DMS 273 (cell line): ENCODE data around the gene KANSL1.

ENCODE experiments used
- DNase-seq: peaks from one replicate; lab custom pipeline; 2025; ENCODE audit not compliant: unreplicated experiment; lab: John Stamatoyannopoulos, UW

The KANSL1 gene

DNA sequence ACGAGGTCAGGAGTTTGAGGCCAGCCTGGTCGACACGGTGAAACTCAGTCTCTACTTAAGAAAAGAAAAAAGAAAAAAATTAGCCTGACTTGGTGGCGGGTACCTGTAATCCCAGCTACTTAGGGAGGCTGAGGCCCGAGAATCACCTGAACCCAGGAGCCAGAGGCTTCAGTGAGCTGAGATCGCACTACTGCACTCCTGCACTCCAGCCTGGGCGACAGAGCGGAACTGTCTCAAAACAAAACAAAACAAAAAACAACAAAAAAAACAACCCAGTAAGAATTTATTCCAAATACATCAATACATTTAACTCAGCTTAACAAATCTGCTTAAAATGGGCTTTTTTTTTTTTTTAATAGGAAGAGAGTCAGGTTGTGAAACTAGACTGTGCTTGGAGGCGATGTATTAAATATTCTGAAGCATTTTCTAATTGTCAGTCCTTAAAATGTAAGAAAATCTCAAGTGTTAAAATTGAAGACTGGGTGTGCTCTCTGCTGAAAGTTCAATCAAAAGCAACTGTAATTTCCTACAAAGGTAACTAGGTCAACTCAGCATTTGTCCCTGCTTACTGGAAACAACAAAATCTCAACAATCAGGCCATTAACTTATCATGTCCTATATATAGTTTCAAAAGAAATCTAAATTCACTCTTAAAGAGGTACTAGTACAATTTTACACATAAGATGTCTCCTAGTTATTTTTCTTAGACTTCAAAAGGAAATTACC, 23.2 kb downstream of the KANSL1 start:
- no peak for DNase-seq

- no peak for DNase-seq
These were observed 25.2 kb downstream of the KANSL1 start for GRCh38 chr17:46167826-46168569.

- no peak for DNase-seq
These were observed 26.0 kb downstream of the KANSL1 start for GRCh38 chr17:46167267-46167666.

DNA sequence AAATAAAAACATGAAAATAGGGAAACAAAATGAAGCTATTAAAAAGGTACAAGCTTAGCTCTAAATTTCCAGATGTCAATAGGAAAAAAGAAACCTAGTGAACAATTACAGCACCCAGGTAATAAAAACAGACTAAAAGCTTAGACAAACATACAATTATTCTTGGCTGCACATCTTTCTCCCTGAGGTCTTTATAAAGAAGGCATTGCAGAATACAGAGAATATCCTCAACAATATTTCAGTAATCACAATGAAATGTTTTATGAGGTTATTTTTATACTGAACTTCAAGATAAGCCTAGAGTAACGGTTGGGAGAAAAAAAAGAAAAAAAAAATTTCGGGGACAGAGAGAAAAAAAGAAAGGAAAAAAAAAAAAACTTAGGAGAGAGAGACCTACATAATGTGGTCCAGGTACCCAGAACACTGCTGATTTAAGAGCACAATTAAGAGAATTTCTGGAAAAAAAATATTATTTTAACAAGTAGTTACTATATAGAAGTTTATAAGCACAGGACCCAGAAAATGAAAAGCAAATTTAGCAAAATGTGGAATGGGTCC, 26.5 kb downstream of the KANSL1 start:
- no peak for DNase-seq

DNA sequence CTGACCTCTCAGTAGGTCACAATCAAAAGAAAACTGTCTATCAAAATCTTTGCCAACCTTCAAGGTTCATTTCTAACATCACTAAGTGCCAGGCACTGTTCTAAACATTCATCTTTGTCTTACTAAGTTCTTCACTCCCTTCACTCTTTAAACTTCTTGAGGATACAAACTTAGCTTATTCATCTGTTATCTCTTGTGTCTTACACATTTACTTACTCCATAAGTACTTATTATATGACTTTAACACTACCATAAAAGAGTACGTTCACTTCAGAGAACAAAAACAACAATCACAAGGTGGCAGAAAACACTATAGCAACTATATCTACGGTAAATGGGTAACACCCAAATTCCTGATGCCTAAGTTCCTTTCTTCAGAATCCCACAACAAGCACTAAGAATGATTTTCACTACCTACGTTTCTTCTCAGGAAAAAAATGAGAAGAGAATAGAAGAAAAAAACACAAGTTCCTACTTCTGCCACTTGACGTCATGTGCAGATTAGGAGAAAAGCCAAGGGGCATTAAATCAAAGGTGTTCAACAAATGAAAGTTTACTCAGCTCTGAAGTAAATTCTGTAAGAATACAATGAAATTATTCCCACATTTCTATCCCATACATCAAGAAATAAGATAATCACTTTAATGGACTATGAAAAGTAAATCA, 29.2 kb downstream of the KANSL1 start:
- no peak for DNase-seq

GRCh38 chr17:46163316-46163715, 29.9 kb downstream of the KANSL1 start:
- DNase-seq, result no peak

GRCh38 chr17:46162866-46163265, 30.4 kb downstream of the KANSL1 start:
- DNase-seq, result no peak

DNA sequence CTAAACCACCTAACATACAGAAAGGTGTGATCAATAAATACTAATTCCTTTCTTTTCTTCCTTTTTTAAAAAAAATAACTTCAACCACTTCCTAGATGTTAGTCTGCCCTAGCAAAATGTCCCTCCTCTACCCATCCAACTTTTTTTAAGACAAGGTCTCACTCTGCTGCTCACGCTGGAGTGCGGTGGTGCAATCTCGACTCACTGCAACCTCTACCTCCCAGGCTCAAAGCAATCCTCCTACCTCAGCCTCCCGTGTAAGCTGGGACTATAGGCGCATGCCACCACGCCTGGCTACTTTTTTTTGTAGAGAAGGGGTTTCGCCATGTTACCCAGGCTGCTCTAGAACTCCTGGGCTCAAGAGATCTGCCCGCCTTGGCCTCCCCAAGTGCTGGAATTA, 33.1 kb downstream of the KANSL1 start:
- no peak for DNase-seq

- DNase-seq, result no peak
These were observed 33.5 kb downstream of the KANSL1 start for GRCh38 chr17:46159686-46160085.

DNA sequence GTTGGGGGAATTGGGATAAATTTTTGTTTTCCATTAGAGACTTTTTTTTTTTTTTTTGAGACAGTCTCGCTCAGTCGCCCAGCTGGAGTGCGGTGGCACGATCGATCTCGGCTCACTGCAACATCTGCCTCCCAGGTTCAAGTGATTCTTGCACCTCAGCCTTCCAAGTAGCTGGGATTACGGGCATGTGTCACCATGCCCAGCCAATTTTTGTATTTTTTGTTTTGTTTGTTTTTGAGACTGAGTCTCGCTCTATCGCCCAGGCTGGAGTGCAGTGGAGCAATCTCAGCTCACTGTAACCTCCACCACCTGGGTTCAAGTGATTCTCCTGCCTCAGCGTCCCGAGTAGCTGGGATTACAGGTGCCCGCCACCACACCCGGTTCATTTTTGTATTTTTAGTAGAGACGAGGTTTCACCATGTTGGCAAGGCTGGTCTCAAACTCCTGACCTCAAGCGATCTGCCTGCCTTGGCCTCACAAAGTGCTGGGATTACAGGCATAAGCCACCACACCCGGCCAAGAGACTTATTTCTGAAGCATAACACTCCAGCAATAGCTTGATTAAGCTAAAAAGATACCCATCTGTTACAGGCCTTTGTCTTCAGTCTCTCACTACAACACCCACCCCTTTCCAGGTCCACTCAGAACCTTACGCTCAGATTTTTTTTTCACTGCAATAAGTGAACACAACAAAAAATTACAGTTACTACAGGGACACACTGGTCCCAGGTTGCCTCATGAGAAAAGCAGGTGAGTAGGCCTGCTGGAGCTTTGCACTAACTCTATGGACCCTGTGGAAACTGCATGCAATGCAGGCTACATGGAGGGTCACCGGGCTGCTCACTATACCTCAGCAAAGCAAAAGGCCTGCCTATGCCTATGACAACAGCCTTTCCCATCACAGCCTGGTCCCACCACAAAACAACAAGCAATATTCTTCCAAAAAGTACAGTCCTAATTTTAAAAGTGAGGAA, 34.6 kb downstream of the KANSL1 start:
- DNase-seq, result peak; percentile 76

DNA sequence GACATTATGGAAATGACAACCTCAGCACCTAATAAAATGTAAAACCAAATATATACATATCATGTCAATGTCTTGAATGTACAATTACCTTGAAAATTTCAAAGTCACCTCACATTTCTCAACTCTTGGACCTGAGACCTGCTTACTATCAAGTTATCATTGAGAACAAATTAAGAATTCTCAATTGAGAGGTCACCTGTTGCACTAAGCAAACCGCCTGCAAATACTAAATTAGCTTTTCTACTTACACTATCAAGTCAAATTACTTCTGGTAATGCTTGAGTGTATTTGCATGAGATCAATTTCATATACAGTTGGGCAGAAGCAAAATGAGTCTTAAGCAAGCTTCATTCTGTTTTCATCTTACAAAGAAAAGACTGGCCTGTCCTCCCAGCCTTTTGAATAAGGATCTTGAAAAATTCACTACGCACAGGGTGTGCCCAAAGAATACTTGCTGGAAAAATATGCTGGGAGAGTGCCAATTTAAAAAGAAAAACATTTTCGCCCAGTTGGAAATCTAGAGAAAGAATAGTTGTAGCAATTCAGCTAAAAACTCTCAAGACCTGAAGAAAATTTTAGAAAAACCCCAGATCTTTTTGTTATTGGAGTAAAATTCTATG, 35.7 kb downstream of the KANSL1 start:
- DNase-seq, result no peak

DNA sequence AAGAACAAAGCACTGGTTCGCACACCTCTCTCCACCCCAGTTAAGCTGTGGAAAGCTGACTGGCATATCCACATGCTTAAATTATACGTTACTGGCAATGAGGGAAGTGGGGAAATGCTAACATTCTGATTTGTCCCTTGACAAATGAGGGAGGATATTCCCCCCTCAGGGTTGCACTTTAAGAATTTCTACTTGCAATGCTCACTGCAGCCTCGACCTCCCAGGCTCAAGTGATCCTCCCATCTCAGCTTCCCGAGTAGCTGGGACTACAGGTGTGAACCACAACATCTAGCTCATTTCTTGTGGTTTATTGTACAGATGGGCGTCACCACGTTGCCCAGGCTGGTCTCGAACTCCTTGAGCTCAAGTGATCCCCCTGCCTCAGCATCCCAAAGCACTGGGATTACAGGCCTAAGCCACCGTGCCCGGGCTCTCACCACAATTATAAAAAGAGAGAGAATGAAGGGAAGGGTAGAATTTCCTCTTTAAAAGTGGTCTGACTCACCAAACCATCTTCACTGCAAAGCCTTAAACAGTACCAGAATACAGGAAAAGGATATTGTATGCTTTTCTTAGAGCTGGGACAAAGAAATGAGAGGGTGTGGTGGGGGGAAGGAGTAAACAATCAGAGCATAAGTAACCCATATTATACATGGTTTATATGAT, 38.9 kb downstream of the KANSL1 start:
- no peak for DNase-seq

- no peak for DNase-seq
These were observed 40.8 kb downstream of the KANSL1 start for GRCh38 chr17:46152423-46152822.

DNA sequence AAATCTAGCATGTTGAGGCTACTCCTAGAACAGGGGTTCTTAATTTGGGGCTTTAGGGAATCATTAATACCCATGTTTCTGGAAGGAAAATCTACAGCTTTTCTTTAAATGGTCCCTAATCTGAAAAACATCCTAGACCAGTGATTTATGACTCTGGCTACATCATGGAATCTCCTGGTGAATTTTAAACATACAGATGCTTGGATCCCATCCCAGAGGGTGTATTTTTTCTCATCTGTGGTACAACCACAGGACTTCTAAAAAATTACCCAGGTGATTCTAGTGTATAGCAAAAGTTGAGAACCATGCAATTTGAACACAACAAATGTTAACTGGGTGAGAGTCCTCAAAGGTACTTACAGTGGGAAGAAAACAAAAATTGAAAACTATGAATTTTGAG, 41.5 kb downstream of the KANSL1 start:
- DNase-seq, result peak; percentile 24

DNA sequence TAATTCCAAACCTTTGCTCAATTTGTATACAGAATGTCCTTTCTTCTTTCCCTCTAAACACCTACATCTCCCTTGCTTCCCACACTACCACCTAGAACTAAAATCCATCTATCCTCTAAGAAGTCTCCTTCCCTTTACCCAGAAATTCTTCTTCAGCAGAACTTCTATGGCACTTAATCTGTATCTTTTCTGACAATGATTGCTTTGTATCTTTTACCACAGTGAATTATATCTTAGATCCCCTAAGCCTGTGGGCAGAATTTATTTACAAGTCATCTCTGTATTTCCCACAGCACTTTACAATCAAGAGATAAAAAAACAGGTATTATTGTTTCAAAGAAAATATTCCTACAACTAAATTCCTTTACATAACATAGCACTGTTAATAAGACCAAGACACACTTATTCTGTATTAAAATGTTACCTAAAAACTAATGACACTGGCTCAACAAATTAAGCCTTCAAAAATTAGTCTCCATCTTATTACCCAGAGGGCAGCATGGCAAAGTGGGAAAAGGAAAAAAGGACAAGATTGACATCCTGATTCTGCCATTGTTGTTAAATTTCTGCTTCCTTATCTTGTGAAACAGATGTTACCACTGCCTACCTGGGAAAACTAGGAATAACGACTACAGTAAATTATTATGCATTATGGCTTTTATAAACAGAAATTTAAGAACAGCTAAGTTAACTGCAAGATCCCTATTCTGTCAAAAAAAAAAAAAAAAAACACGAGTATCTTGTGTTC, 42.8 kb downstream of the KANSL1 start:
- no peak for DNase-seq

DNA sequence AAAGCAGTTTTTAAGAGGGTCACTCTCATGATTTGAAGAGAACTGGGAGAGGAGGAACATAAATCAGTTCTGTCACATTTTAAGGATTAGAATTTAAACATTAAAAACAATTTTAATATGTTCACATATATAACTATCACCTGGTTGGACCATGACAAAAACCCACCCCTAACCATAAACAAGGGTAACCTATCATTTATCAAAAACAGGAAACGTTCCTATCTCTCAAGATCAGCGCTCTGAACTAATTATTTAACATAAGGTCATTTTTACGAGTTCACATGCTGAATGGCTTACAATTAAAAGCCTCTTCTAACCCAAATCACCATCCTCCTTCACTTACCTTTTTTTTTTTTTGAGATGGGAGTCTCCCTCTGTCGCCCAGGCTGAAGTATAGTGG, 45.0 kb downstream of the KANSL1 start:
- no peak for DNase-seq

DNA sequence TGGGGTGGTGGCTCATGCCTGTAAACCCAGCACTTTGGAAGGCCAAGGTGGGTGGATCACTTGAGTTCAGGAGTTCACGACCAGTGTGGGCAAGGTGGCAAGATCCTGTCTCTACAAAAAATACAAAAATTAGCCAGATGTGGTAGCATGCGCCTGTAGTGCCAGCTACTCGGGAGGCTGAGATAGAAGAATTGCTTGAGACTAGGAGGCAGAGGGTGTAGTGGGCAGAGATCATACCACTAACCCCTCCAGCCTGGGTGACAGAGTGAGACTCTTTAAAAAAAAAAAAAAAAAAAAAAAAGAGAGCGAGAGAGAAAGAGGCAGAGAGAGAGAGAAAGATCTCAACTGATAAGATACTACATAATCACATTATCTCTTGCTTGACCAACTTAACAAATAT, 45.9 kb downstream of the KANSL1 start:
- DNase-seq, result no peak

DNA sequence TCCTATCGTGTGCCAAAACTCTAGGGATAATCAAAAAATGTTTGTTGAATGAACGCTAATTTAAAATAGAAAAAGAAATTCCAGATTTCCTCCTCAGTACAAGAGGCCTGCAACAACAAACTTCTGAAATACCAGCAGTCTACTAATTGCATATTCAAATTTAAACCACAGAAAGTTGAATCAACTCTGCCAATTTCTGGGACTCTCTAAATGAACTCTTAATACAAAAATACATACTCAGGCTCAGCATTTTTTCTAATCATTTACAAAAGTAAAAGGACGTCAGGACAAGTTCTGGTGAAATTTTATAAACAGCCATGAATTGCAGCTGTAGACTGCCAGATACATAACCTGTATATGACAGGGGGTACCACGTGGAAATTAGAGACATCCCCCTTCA, 49.0 kb downstream of the KANSL1 start:
- no peak for DNase-seq

DNA sequence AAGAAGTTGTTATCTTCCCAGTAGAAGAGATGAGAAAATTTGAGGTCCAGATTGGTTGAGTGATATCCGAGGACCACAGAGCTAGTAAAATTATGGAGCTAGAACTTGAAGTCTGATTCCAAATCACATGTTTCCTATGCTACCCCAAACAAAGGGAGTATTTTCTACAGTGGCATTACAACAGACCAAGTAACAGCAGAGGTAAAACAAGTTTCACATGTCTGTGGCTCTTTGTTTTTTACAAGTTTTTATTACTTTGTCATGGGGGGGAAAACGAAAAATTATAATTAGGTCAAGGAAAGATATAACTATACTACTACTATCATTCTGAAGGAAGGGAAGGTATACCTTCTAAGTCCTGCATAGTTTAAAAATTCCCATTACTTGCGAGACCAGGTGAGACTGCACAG, 49.4 kb downstream of the KANSL1 start:
- no peak for DNase-seq
